GM19438 (cell line): ENCODE measurements around the gene SERHL2.
"Not testable (repeated sequence)": the region's sequence is repeated elsewhere in the genome, so short reads cannot be mapped to it uniquely, and the experiment has no call there.

Experiments
- ATAC-seq: cut with Tn5 transposase; IDR thresholded peaks from one replicate; pipeline ENCODE4 v1.9.1; 2021; ENCODE audit warnings: low read depth; ENCODE audit not compliant: unreplicated experiment

The SERHL2 gene

DNA sequence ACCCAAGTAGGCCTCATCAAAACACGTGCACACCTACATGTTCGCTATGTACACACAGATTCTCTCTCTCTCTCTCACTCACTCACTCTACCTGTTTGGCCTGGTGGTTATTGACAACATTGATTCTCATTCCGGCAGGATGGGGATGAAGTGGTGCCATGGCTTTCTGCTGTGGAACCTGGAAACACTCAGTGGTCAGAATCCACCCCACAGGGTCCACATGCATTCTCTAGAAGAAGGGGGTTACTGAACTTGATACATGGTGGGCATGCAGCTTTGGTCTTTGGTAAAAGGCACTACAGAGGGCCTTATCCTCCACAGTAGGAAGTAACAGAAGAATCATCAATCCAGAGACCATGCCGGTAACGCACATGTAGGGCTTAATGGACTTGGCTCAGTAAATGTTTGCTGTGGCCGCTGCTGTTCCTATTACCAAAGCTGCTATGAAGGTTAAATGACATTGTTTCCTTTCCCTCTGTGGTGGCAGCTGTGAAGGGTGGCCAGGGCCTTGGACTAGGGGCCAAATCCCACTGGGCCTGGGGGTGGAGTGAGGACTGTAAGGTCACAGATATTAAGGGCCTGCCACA lies 48.2 kb downstream of the SERHL2 start:
- no peak for ATAC-seq

DNA sequence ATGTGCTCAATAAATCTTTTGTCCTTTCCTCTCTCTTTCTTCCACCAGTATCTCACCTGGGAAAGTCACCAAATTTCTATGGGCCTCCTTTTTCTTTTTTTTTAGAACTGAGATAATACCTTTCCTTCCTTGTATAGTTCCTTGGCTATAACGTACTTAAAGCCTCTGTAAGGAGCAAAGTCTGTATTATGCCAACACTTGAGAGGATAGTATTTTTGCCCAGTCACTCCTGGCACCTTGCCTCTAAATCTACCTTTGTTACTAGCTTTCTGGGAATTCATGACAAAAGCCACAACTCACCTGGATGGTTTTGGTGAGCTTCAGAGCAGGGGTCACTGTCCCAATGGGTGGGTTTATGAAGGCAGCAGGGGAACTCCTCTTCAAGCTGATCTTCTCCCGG lies 48.7 kb downstream of the SERHL2 start:
- no peak for ATAC-seq

DNA sequence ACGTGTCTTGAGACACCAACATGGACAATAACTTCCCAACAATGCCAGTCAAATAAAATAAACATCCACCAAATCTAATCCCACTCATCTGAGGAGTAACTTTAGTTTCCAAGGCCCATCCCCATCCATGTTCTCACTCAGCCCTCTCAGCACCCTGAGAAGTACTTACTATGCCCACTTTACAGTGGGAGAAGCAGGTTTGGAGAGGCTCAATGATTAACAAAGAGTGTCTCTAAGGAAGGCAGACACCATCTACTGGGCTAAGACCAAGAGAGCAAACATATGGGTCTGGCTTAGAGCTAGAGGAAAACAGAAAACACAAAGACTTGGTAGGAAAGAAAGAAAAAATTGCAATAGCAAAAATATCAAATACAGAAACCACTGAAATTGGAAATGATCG lies 49.7 kb downstream of the SERHL2 start:
- ATAC-seq: no peak

GRCh38 chr22:42604403-42604802 lies 50.6 kb downstream of the SERHL2 start:
- no peak for ATAC-seq

DNA sequence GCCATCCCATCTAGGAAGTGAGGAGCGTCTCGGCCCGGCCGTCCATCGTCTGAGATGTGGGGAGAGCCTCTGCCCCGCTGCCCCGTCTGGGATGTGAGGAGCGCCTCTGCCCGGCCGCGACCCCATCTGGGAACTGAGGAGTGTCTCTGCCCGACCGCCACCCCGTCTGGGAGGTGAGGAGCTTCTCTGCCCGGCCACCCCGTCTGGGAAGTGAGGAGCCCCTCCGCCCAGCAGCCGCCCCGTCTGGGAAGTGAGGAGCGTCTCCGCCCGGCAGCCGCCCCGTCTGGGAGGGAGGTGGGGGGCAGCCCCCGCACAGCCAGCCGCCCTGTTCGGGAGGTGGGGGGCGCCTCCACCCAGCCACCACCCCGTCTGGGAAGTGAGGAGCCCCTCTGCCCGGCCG lies 53.9 kb downstream of the SERHL2 start:
- ATAC-seq: not testable (repeated sequence)

DNA sequence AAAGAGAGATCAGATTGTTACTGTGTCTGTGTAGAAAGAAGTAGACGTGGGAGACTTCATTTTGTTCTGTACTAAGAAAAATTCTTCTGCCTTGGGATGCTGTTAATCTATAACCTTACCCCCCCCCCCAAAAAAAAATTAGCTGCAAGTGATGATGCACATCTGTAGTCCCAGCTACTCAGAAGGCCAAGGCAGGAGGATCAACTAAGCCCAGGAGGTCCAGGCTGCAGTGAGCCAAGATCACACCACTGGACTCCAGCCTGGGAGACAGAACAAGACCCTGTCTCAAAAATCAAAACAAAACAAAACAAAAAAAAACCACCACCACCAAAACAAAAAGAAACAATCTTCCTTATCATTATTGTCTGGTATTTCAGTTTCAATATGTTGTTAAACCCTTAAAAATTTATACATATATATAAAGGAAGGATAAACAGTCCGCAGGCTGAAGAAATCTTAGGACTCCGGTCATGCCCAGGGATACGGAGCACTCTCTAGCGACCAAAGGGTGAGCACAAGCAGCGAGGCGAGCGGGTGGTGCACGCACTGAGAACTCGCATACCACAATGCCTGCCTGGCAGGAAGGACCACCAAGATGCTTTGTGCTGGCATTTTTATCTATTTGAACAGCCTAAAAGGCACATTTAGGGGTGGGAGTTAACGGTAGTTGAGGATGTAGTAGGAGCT lies 54.5 kb downstream of the SERHL2 start:
- ATAC-seq: no peak

- ATAC-seq: no peak
Observed at GRCh38 chr22:42608823-42609361, 55.1 kb downstream of the SERHL2 start.

DNA sequence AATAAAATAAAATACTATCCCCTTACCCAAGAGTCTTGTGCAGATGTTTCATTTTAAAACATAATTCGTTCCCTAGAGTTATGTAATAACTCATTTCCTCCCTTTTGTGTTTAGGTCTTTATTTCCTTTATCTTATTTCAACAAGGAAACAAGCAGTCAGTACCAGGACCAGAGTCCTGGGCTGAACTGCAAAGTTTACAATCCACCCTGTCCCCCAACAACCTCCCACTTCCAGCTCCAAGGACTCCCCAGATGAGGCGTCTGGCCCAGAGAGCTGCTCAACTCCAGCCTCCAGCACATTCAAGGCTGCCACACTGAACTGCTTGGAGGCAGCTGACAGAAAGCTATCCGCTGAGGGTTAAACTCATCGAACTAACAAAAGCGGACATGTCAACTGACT lies 56.4 kb downstream of the SERHL2 start:
- ATAC-seq: no peak

GRCh38 chr22:42611051-42611450 lies 57.3 kb downstream of the SERHL2 start:
- no peak for ATAC-seq

GRCh38 chr22:42612336-42612735 lies 58.6 kb downstream of the SERHL2 start:
- no peak for ATAC-seq

DNA sequence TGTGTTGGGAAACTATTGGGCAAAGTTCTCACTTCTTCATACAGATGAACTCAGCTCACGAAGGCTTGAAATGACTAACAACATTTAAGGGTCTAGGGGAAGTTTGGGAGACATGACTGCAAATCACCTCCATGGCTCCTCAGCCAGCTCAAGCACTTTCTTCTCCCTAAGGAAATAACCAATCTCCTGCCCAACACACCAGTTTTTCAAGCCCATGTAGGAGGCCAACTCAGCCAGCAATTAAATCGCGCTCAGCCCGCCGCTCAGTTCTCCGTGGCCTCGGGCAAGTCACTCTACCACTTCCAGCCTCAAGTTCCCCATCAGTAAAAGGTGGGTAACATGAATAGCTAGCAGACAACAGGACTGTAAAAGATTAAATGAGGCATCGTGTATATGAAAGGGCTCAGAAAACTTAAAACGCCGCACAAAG lies 60.1 kb downstream of the SERHL2 start:
- ATAC-seq: no peak

- ATAC-seq: peak; percentile 67
Observed at GRCh38 chr22:42614312-42615091, 60.7 kb downstream of the SERHL2 start, which contains the start of gene POLDIP3. POLDIP3 (minus strand) TSS chr22:42614883; CDS start chr22:42614857, 26 bp downstream.

GRCh38 chr22:42615092-42615859 lies 61.5 kb downstream of the SERHL2 start:
- peak; percentile 68 for ATAC-seq

GRCh38 chr22:42615860-42616175 lies 62.1 kb downstream of the SERHL2 start:
- ATAC-seq: not testable (repeated sequence)

DNA sequence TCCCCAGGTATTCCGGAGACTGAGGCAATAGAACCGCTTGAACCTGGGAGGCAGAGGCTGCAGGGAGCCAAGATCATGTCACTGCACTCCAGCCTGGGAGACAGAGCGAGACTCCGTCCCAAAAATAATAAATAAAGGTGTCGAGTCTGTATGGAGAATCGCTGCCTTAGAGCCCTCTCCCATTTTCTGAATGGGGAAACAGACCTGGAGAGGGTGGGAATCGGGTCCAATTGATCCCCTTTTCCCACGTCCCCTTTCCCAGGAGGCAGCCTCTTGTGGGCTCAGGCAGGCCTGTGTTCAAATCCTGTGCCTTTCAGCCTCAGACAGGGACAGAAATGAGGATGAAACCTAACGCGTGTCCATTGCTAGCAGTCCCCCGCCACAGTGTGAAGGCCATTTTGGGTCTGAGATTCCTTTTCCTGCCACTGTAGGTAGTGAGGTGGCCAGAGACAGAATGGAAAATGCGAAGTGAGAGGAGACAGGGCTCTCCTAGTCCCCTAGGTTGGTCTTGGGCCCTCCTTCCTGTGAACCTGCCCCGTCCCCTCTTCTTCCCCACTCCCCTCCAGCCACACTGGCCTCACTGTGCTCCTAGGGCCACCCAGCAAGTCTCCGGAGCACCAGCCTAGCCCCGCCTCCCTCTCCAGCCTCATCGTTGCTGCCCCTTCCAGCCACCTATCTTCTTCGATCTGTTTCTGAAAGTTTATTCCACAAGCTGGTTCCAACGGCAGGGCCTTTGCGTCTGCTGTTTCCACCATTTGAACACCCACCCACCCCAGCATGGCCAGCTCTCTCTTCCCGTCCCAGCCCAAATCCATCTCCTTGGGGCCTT lies 63.6 kb downstream of the SERHL2 start:
- no peak for ATAC-seq

GRCh38 chr22:42619261-42620063 lies 65.7 kb downstream of the SERHL2 start:
- ATAC-seq: no peak

GRCh38 chr22:42620084-42620483 lies 66.3 kb downstream of the SERHL2 start:
- ATAC-seq: no peak

- ATAC-seq: no peak
Observed at GRCh38 chr22:42621505-42622002, 67.8 kb downstream of the SERHL2 start.
